Measurements from ENCODE around the gene YIPF5.

Gene YIPF5

GRCh38 chr5:144201588-144201987, 31.1 kb upstream of the YIPF5 start:
- peaks cover 4 to 19% of the 10 kb centered on the region in 2 donors for H3K27me3 ChIP-seq (ENCODE audit: control insufficient read depth in 1 of 2, insufficient read depth in 2 of 2, low read length in 2 of 2)
- H3K27ac ChIP-seq (ENCODE audit: low read length): no peak overlapping the region
- H3K9me3 ChIP-seq (ENCODE audit: control insufficient read depth in 2 of 2, low read length in 2 of 2): no peaks in the 10 kb centered on the region
- H3K9ac ChIP-seq (ENCODE audit: low read length in 2 of 2): no peak overlapping the region
- H3K4me3 ChIP-seq (ENCODE audit: low read length in 2 of 2): no peak overlapping the region
- no peaks in the 10 kb centered on the region for H3K36me3 ChIP-seq (ENCODE audit: control insufficient read depth in 2 of 2, insufficient read depth in 2 of 2, low read length in 2 of 2)
- H3K4me1 ChIP-seq (ENCODE audit: control insufficient read depth, insufficient read depth, low read length): peaks cover 4% of the 10 kb centered on the region

DNA sequence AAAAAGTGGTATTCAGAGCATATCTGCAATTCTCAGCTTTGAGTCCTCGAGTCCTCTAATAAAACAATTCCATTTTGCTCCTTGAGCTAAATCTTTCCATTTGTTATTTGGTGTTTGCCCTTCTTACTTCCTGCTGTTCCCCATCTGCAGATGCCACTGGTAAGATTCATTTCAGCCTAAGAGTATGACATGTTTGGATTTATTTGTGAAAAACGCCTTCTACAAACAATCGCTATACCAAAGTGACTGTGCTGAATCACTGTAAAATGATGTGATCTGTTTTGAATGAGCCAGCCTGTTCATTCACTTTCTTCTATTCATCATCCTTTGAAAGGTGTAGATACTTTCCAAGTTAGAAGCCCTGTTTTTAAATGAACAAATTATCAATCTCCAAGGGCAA, 27.9 kb upstream of the YIPF5 start:
- peaks cover 0 to 8% of the 10 kb centered on the region in 2 donors for H3K27me3 ChIP-seq (ENCODE audit: control insufficient read depth in 1 of 2, insufficient read depth in 2 of 2, low read length in 2 of 2)
- H3K36me3 ChIP-seq (ENCODE audit: control insufficient read depth in 2 of 2, insufficient read depth in 2 of 2, low read length in 2 of 2): no peaks in the 10 kb centered on the region
- no peaks in the 10 kb centered on the region for H3K9me3 ChIP-seq (ENCODE audit: control insufficient read depth in 2 of 2, low read length in 2 of 2)
- no peak overlapping the region for H3K4me3 ChIP-seq (ENCODE audit: low read length in 2 of 2)
- H3K4me1 ChIP-seq (ENCODE audit: control insufficient read depth, insufficient read depth, low read length): no peaks in the 10 kb centered on the region
- H3K9ac ChIP-seq (ENCODE audit: low read length in 2 of 2): no peak overlapping the region
- no peak overlapping the region for H3K27ac ChIP-seq (ENCODE audit: low read length)

DNA sequence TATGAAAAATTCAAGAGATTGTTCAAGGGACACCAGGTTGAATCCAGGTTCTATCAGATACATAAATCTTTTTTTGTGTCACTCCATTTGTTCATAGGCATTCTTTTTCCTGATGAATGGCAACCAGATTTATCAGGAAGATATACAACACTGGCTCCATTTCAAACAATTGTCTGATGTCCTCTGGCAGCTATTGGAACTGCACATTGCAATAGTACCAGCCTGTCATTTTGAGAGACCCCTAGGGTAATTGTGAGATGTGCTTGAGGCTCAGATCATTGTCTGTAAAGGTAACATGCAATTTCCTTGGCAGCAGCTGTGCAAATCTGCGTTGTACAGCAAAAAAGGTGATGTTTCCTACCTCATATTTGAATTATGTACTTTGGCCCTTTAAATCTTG, 26.2 kb upstream of the YIPF5 start:
- peaks cover 0 to 8% of the 10 kb centered on the region in 2 donors for H3K27me3 ChIP-seq (ENCODE audit: control insufficient read depth in 1 of 2, insufficient read depth in 2 of 2, low read length in 2 of 2)
- no peaks in the 10 kb centered on the region for H3K36me3 ChIP-seq (ENCODE audit: control insufficient read depth in 2 of 2, insufficient read depth in 2 of 2, low read length in 2 of 2)
- H3K27ac ChIP-seq (ENCODE audit: low read length): no peak overlapping the region
- no peak overlapping the region for H3K4me3 ChIP-seq (ENCODE audit: low read length in 2 of 2)
- no peaks in the 10 kb centered on the region for H3K9me3 ChIP-seq (ENCODE audit: control insufficient read depth in 2 of 2, low read length in 2 of 2)
- H3K4me1 ChIP-seq (ENCODE audit: control insufficient read depth, insufficient read depth, low read length): no peaks in the 10 kb centered on the region
- H3K9ac ChIP-seq (ENCODE audit: low read length in 2 of 2): no peak overlapping the region

DNA sequence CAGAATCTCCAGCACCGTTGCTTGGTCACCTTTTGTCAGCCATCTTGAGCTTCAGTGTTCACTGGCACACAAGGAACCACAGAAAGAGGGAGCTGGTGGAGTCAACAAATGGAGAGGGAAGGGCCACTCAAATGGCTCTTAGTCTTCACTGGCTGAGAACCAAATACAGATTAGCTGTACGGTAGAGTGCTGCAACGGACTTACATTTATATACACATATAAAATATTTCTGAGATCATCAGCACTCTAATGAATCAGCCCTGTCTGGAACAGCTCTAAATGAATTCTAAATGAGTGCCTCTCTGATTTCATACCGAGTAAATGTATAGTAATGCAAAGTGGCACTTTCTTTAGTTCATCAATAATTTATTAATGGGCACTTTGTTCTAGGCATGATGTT, 25.0 kb upstream of the YIPF5 start:
- H3K9ac ChIP-seq (ENCODE audit: low read length in 2 of 2): no peak overlapping the region
- H3K9me3 ChIP-seq (ENCODE audit: control insufficient read depth in 2 of 2, low read length in 2 of 2): no peaks in the 10 kb centered on the region
- H3K36me3 ChIP-seq (ENCODE audit: control insufficient read depth in 2 of 2, insufficient read depth in 2 of 2, low read length in 2 of 2): no peaks in the 10 kb centered on the region
- no peaks in the 10 kb centered on the region for H3K4me1 ChIP-seq (ENCODE audit: control insufficient read depth, insufficient read depth, low read length)
- no peak overlapping the region for H3K27ac ChIP-seq (ENCODE audit: low read length)
- peaks cover 0 to 6% of the 10 kb centered on the region in 2 donors for H3K27me3 ChIP-seq (ENCODE audit: control insufficient read depth in 1 of 2, insufficient read depth in 2 of 2, low read length in 2 of 2)
- no peak overlapping the region for H3K4me3 ChIP-seq (ENCODE audit: low read length in 2 of 2)

GRCh38 chr5:144194144-144194543, 23.7 kb upstream of the YIPF5 start:
- no peak overlapping the region for H3K4me3 ChIP-seq (ENCODE audit: low read length in 2 of 2)
- no peaks in the 10 kb centered on the region for H3K36me3 ChIP-seq (ENCODE audit: control insufficient read depth in 2 of 2, insufficient read depth in 2 of 2, low read length in 2 of 2)
- peaks cover 0 to 6% of the 10 kb centered on the region in 2 donors for H3K27me3 ChIP-seq (ENCODE audit: control insufficient read depth in 1 of 2, insufficient read depth in 2 of 2, low read length in 2 of 2)
- H3K4me1 ChIP-seq (ENCODE audit: control insufficient read depth, insufficient read depth, low read length): no peaks in the 10 kb centered on the region
- H3K9ac ChIP-seq (ENCODE audit: low read length in 2 of 2): no peak overlapping the region
- H3K9me3 ChIP-seq (ENCODE audit: control insufficient read depth in 2 of 2, low read length in 2 of 2): no peaks in the 10 kb centered on the region
- H3K27ac ChIP-seq (ENCODE audit: low read length): no peak overlapping the region

DNA sequence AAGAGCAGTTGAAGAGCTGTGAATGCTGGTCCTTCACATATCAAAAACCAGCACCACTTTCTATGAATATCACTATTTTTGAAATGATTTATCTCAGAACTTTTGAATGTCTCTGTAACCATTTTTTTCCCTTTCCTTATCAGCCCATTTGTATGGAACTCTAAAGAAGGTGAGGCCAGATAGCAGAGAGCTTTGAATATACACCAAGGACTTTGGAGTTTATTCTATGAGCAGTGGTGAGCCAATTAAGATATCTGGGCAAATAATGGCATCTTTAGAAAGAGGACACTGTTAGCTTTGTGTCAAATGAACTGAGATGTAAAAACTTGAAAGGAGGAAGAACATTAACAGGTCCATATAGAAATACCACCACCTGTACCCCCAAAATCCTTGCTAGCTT, 22.2 kb upstream of the YIPF5 start:
- no peaks in the 10 kb centered on the region for H3K4me1 ChIP-seq (ENCODE audit: control insufficient read depth, insufficient read depth, low read length)
- H3K9me3 ChIP-seq (ENCODE audit: control insufficient read depth in 2 of 2, low read length in 2 of 2): no peaks in the 10 kb centered on the region
- no peak overlapping the region for H3K9ac ChIP-seq (ENCODE audit: low read length in 2 of 2)
- H3K27me3 ChIP-seq (ENCODE audit: control insufficient read depth in 1 of 2, insufficient read depth in 2 of 2, low read length in 2 of 2): peaks cover 0 to 6% of the 10 kb centered on the region in 2 donors
- no peak overlapping the region for H3K4me3 ChIP-seq (ENCODE audit: low read length in 2 of 2)
- no peak overlapping the region for H3K27ac ChIP-seq (ENCODE audit: low read length)
- H3K36me3 ChIP-seq (ENCODE audit: control insufficient read depth in 2 of 2, insufficient read depth in 2 of 2, low read length in 2 of 2): no peaks in the 10 kb centered on the region

- H3K4me3 ChIP-seq (ENCODE audit: low read length in 2 of 2): no peak overlapping the region
- peaks cover 0 to 6% of the 10 kb centered on the region in 2 donors for H3K27me3 ChIP-seq (ENCODE audit: control insufficient read depth in 1 of 2, insufficient read depth in 2 of 2, low read length in 2 of 2)
- H3K9ac ChIP-seq (ENCODE audit: low read length in 2 of 2): no peak overlapping the region
- H3K36me3 ChIP-seq (ENCODE audit: control insufficient read depth in 2 of 2, insufficient read depth in 2 of 2, low read length in 2 of 2): no peaks in the 10 kb centered on the region
- H3K9me3 ChIP-seq (ENCODE audit: control insufficient read depth in 2 of 2, low read length in 2 of 2): no peaks in the 10 kb centered on the region
- no peaks in the 10 kb centered on the region for H3K4me1 ChIP-seq (ENCODE audit: control insufficient read depth, insufficient read depth, low read length)
- no peak overlapping the region for H3K27ac ChIP-seq (ENCODE audit: low read length)
These were observed 21.5 kb upstream of the YIPF5 start for GRCh38 chr5:144191998-144192397.

GRCh38 chr5:144191531-144191930, 21.1 kb upstream of the YIPF5 start:
- no peaks in the 10 kb centered on the region for H3K4me1 ChIP-seq (ENCODE audit: control insufficient read depth, insufficient read depth, low read length)
- no peaks in the 10 kb centered on the region for H3K36me3 ChIP-seq (ENCODE audit: control insufficient read depth in 2 of 2, insufficient read depth in 2 of 2, low read length in 2 of 2)
- H3K4me3 ChIP-seq (ENCODE audit: low read length in 2 of 2): no peak overlapping the region
- peaks cover 0 to 6% of the 10 kb centered on the region in 2 donors for H3K27me3 ChIP-seq (ENCODE audit: control insufficient read depth in 1 of 2, insufficient read depth in 2 of 2, low read length in 2 of 2)
- no peaks in the 10 kb centered on the region for H3K9me3 ChIP-seq (ENCODE audit: control insufficient read depth in 2 of 2, low read length in 2 of 2)
- H3K9ac ChIP-seq (ENCODE audit: low read length in 2 of 2): no peak overlapping the region
- no peak overlapping the region for H3K27ac ChIP-seq (ENCODE audit: low read length)

GRCh38 chr5:144189800-144190429, 19.5 kb upstream of the YIPF5 start:
- no peaks in the 10 kb centered on the region for H3K36me3 ChIP-seq (ENCODE audit: control insufficient read depth in 2 of 2, insufficient read depth in 2 of 2, low read length in 2 of 2)
- no peak overlapping the region for H3K4me3 ChIP-seq (ENCODE audit: low read length in 2 of 2)
- H3K27ac ChIP-seq (ENCODE audit: low read length): no peak overlapping the region
- peaks cover 0 to 4% of the 10 kb centered on the region in 2 donors for H3K27me3 ChIP-seq (ENCODE audit: control insufficient read depth in 1 of 2, insufficient read depth in 2 of 2, low read length in 2 of 2)
- H3K9me3 ChIP-seq (ENCODE audit: control insufficient read depth in 2 of 2, low read length in 2 of 2): no peaks in the 10 kb centered on the region
- no peaks in the 10 kb centered on the region for H3K4me1 ChIP-seq (ENCODE audit: control insufficient read depth, insufficient read depth, low read length)
- H3K9ac ChIP-seq (ENCODE audit: low read length in 2 of 2): no peak overlapping the region

DNA sequence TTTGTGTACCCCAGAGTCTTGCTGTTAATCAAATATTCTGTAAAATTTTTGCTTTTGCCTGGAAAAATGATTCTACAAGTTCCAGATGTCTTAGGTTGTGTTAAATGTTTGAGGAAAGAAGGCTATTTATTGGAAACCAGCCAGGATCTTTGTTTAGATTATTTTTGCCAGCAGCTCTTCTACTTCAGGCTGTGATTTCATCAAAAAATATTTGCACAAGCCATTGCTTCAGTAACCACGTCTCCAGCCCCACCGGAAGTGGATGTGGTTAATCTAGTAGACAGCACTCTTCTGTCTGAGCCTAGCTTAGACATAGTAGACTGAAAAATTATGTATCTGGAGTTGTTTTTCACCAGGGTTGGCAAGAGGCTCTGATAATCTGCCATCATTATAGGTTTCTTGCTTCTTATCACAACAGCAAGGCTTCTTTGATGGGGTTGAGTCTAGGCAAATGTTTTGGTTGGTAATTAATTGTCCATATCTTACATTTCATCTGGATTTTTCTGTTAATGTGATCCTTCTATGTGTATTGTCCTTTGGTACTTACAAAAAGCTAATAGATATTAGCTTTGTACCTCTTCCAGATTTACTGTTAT, 17.3 kb upstream of the YIPF5 start:
- Histone ChIP-seq H3K9me3 (ENCODE audit: control insufficient read depth in 2 of 2, low read length in 2 of 2) (no peaks in the 10 kb centered on the region), H3K27ac (ENCODE audit: low read length) (no peak overlapping the region), H3K4me1 (ENCODE audit: control insufficient read depth, insufficient read depth, low read length) (no peaks in the 10 kb centered on the region), H3K36me3 (ENCODE audit: control insufficient read depth in 2 of 2, insufficient read depth in 2 of 2, low read length in 2 of 2) (no peaks in the 10 kb centered on the region), H3K4me3 (ENCODE audit: low read length in 2 of 2) (no peak overlapping the region), H3K27me3 (ENCODE audit: control insufficient read depth in 1 of 2, insufficient read depth in 2 of 2, low read length in 2 of 2) (no peaks in the 10 kb centered on the region), H3K9ac (ENCODE audit: low read length in 2 of 2) (no peak overlapping the region)

- no peak overlapping the region for H3K27ac ChIP-seq (ENCODE audit: low read length)
- H3K4me1 ChIP-seq (ENCODE audit: control insufficient read depth, insufficient read depth, low read length): no peaks in the 10 kb centered on the region
- no peak overlapping the region for H3K9ac ChIP-seq (ENCODE audit: low read length in 2 of 2)
- no peaks in the 10 kb centered on the region for H3K27me3 ChIP-seq (ENCODE audit: control insufficient read depth in 1 of 2, insufficient read depth in 2 of 2, low read length in 2 of 2)
- no peaks in the 10 kb centered on the region for H3K9me3 ChIP-seq (ENCODE audit: control insufficient read depth in 2 of 2, low read length in 2 of 2)
- H3K36me3 ChIP-seq (ENCODE audit: control insufficient read depth in 2 of 2, insufficient read depth in 2 of 2, low read length in 2 of 2): no peaks in the 10 kb centered on the region
- no peak overlapping the region for H3K4me3 ChIP-seq (ENCODE audit: low read length in 2 of 2)
These were observed 12.9 kb upstream of the YIPF5 start for GRCh38 chr5:144183254-144183889.

Measured in stomach smooth muscle (tissue), 2 donors.